ENCODE data around the gene TGFBR3L. TPM values are rescaled to one million over a fixed set of nuclear protein-coding genes. Genes with fewer than 3 reads are reported as not detected.
"Not testable (repeated sequence)": the region's sequence is repeated elsewhere in the genome, so short reads cannot be mapped to it uniquely, and the experiment has no call there.

TGFBR3L gene
- total RNA-seq, 1 donor from 2014 or later: 0.69 TPM

DNA sequence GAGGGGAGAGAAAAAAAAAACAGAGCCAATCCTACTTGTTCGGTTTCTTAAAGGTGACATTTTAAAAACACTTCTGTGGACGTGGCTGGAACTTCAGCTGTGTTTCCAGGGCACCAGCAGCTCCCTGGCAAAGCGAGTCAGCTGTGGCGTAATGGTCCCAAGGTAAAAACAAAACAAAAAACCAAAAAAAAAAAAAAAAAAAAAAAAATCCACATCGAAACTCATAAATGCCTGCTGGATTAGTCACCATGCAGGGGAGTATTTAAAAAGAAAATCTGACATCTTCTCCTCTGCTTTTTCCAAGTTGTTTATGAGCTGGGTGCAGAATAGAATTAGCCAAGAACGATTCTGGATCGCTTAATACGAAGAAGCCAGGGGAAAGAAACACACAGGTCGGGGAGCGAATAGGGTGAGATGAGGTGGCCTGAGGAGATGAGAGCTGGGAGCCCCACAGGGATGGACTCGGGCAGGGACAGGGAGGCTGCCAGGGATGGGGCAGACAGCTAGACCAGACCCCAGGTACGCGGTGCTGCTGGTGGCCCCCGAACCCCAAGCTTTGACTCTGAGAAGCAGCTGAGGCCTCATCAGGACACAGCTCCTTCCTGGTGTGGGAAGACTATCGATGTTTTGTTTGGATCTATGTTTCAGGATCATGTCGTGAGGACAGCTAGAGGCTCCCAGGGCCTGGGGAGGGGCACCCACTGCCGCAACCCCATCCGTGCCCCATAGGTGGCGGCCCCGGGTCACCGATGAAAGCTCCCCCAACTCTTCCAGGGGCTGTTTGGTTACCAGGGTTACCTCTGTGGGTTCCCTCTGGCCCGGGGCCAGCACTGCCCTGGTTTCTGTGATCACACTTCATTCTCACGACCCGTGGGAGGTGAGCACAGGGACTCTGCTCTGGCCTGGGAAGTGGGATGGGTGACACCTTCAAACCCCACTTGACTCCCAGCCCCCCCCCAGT, 14.4 kb downstream of the TGFBR3L start:
- H3K4me3 Mint-ChIP-seq (ENCODE audit: unreplicated experiment): no peak overlapping the region
- H3K4me1 Mint-ChIP-seq (ENCODE audit: low read depth, unreplicated experiment): peaks cover 6% of the 10 kb centered on the region
- peaks cover 12% of the 10 kb centered on the region for H3K27me3 Mint-ChIP-seq (ENCODE audit: unreplicated experiment)
- peak; percentile 64 for TF ChIP-seq CTCF (IDR thresholded peaks at IDR 0.05; ENCODE audit: partially characterized antibody, unreplicated experiment)
- peak; percentile 71 for DNase-seq
- H3K27ac Mint-ChIP-seq (ENCODE audit: unreplicated experiment): no peak overlapping the region
- H3K36me3 Mint-ChIP-seq (ENCODE audit: unreplicated experiment): no peaks in the 10 kb centered on the region
- H3K9me3 Mint-ChIP-seq (ENCODE audit: unreplicated experiment): peaks cover 11% of the 10 kb centered on the region

DNA sequence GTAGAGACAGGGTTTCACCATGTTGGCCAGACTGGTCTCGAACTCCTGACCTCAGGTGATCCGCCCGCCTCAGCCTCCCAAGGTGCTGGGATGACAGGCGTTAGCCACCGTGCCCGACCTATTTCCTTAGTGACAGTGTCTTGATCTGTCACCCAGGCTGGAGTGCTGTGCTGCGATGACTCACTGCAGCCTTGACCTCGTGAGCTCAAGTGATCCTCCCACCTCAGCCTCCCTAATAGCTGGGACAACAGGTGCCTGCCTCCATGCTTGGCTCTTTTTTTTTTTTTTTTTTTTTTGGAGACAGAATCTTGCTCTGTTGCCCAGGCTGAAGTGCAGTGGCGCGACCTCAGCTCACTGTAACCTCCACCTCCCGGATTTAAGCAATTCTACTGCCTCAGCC, 15.4 kb downstream of the TGFBR3L start:
- H3K27me3 Mint-ChIP-seq (ENCODE audit: unreplicated experiment); DNase-seq; H3K4me3 Mint-ChIP-seq (ENCODE audit: unreplicated experiment); H3K4me1 Mint-ChIP-seq (ENCODE audit: low read depth, unreplicated experiment); H3K9me3 Mint-ChIP-seq (ENCODE audit: unreplicated experiment); H3K27ac Mint-ChIP-seq (ENCODE audit: unreplicated experiment); H3K36me3 Mint-ChIP-seq (ENCODE audit: unreplicated experiment): not testable (repeated sequence)

GRCh38 chr19:7930765-7931164, 16.1 kb downstream of the TGFBR3L start:
- peaks cover 6% of the 10 kb centered on the region for H3K4me1 Mint-ChIP-seq (ENCODE audit: low read depth, unreplicated experiment)

DNA sequence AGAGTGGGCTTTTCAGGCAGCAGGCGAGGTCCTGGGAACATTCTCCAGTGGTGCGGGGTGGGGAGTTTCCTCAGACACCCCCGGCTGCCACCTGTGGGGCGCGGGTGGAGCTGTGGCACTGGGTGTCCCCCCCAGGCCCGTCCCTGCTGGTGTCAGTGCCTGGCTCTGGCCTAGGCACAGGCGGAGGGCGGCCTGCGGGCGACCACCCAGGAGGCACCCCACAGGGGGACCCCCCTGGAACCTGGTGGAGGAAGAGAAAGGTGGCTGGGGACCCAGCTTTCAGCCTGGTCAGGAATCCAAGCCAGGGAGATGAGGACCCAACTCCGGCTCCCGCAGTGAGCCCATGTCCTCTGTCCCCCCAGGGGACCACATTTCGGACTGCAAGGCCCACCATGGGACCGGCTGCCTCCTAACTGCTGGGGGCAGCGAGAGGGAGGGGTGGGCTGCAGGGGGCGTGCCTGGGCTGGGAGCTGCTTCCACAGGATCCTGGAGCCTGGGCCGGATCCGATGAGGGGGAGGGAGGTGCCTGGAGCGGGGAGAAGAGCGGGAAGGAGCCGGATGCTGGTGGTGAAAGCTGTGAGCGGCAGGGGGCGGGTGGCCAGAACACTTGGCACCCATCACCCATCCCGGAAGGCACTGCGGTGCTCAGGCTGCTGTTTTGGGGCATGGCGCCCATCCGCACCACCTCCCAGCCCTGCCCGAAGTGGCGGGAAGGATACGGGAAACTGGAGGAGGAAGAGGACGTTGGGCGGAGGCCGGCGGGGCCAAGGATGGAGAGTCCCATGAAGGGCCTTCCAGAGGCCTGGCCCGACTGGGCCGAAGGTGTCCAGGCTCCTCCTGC, 16.8 kb downstream of the TGFBR3L start:
- no peak overlapping the region for H3K27ac Mint-ChIP-seq (ENCODE audit: unreplicated experiment)
- DNase-seq: peak; percentile 13
- H3K36me3 Mint-ChIP-seq (ENCODE audit: unreplicated experiment): no peaks in the 10 kb centered on the region
- no peak for TF ChIP-seq CTCF (IDR thresholded peaks at IDR 0.05; ENCODE audit: partially characterized antibody, unreplicated experiment)
- peaks cover 6% of the 10 kb centered on the region for H3K27me3 Mint-ChIP-seq (ENCODE audit: unreplicated experiment)
- no peak overlapping the region for H3K4me3 Mint-ChIP-seq (ENCODE audit: unreplicated experiment)
- peaks cover 4% of the 10 kb centered on the region for H3K9me3 Mint-ChIP-seq (ENCODE audit: unreplicated experiment)
- peaks cover 5% of the 10 kb centered on the region for H3K4me1 Mint-ChIP-seq (ENCODE audit: low read depth, unreplicated experiment)

More at GRCh38 chr19:7930765-7931164, 16.1 kb downstream of the TGFBR3L start:
- Mint-ChIP-seq H3K9me3 (ENCODE audit: unreplicated experiment) (peaks cover 7% of the 10 kb centered on the region), H3K27me3 (ENCODE audit: unreplicated experiment) (peaks cover 9% of the 10 kb centered on the region), H3K36me3 (ENCODE audit: unreplicated experiment) (no peaks in the 10 kb centered on the region), H3K27ac (ENCODE audit: unreplicated experiment) (no peak overlapping the region), H3K4me3 (ENCODE audit: unreplicated experiment) (no peak overlapping the region)
- no peak for DNase-seq
- TF ChIP-seq CTCF (IDR thresholded peaks at IDR 0.05; ENCODE audit: partially characterized antibody, unreplicated experiment): no peak

GRCh38 chr19:7932276-7932929, 17.8 kb downstream of the TGFBR3L start:
- peaks cover 5% of the 10 kb centered on the region for H3K27me3 Mint-ChIP-seq (ENCODE audit: unreplicated experiment)
- no peak for DNase-seq
- no peaks in the 10 kb centered on the region for H3K36me3 Mint-ChIP-seq (ENCODE audit: unreplicated experiment)
- peaks cover 3% of the 10 kb centered on the region for H3K4me1 Mint-ChIP-seq (ENCODE audit: low read depth, unreplicated experiment)
- TF ChIP-seq CTCF (IDR thresholded peaks at IDR 0.05; ENCODE audit: partially characterized antibody, unreplicated experiment): no peak
- H3K4me3 Mint-ChIP-seq (ENCODE audit: unreplicated experiment): no peak overlapping the region
- H3K27ac Mint-ChIP-seq (ENCODE audit: unreplicated experiment): no peak overlapping the region
- peaks cover 2% of the 10 kb centered on the region for H3K9me3 Mint-ChIP-seq (ENCODE audit: unreplicated experiment)

All from glutamatergic neuron (in vitro differentiated cells).